Transverse colon (tissue), 4 donors: ENCODE measurements around the gene FXYD2. TPM values are rescaled to one million over a fixed set of nuclear protein-coding genes. Genes with fewer than 3 reads are reported as not detected.

Experiments
- DNase-seq: peaks from one replicate; pipeline ENCODE4 v3.0.0-alpha.2; 2019
- H3K27ac ChIP-seq, 4 donors: fragments of 200-600 bp; sonication (generic); 2 replicates each; pipeline ENCODE4 v1.5.1; 2016 to 2018; ENCODE audit warnings: inconsistent platforms in 4 of 4
- H3K27me3 ChIP-seq: fragments of 200-600 bp; sonication (generic); 2 replicates; pipeline ENCODE4 v1.5.1; 2017; ENCODE audit warnings: inconsistent platforms
- H3K36me3 ChIP-seq, 4 donors: fragments of 200-600 bp; sonication (generic); 2 replicates each; pipeline ENCODE4 v1.5.1; 2017 to 2019; ENCODE audit warnings: inconsistent platforms in 4 of 4
- H3K4me1 ChIP-seq, 4 donors: fragments of 200-600 bp; sonication (generic); 2 replicates each; pipeline ENCODE4 v1.5.1; 2017 to 2020; ENCODE audit warnings: inconsistent platforms in 4 of 4
- H3K4me3 ChIP-seq, 4 donors: fragments of 200-600 bp; sonication (generic); 1 replicate in 1 of 4; 2 replicates in 3 of 4; pipeline versions ENCODE4 v1.5.1 to v1.6.1; 2017 to 2019; ENCODE audit warnings: inconsistent platforms in 4 of 4
- H3K9me3 ChIP-seq, 2 donors: fragments of 200-600 bp; sonication (generic); 2 replicates each; pipeline ENCODE4 v1.5.1; 2017 to 2019; ENCODE audit warnings: inconsistent platforms in 2 of 2
- EP300 ChIP-seq: sonication (generic); formaldehyde crosslinking; IDR thresholded peaks from one replicate; pipeline ENCODE4 v1.6.1; 2017; ENCODE audit warnings: antibody characterized with exemption, low read depth
- POLR2A ChIP-seq: fragments of 450-650 bp; IDR thresholded peaks from one replicate; pipeline ENCODE4 v1.6.1; 2016; ENCODE audit warnings: antibody characterized with exemption, mild to moderate bottlenecking, moderate library complexity
- POLR2AphosphoS5 ChIP-seq, 3 donors: sonication (generic); formaldehyde crosslinking; IDR thresholded peaks; one replicate each; pipeline ENCODE4 v1.6.1; 2016; ENCODE audit warnings: antibody characterized with exemption in 3 of 3
- WGBS, 2 donors: methylation state at CpG; one replicate each; pipeline ENCODE4 v1.1.5; 2018; ENCODE audit warnings: low coverage in 1 of 2; 5-methylcytosine and 5-hydroxymethylcytosine counted together
- in situ Hi-C, 4 donors: fragments of 200-750 bp; cut with MboI; loops; one replicate each; pipeline versions ENCODE4 v1.15.0 to v1.15.1; 2017; ENCODE audit warnings: low sequenced_read_pairs in 3 of 4, low pct_ligation_motif_present in 1 of 4, low pct_unique_long_range_greater_than_20kb in 1 of 4
- intact Hi-C: fragments of 100-400 bp; cut with DNase I; formaldehyde crosslinking; loops from one replicate; pipeline ENCODE4 v1.15.1; 2023; ENCODE audit warnings: low total_unique reads
- total RNA-seq, 4 donors: library from RNA; depleted of rRNA; stranded (reverse); fragments of >200 nt; gene quantifications; one replicate each; pipeline ENCODE4 v1.1.0, GENCODE V29; 2016
- TF ChIP-seq, protein P1 (sequence below), 5 experiments: fragments of 200-600 bp in 3 of 5; fragments of 450-650 bp in 2 of 5; sonication (generic) in 3 of 5; IDR thresholded peaks; 1 replicate in 2 of 5; 2 replicates in 3 of 5; pipeline ENCODE4 v1.5.1; 2016 to 2017; ENCODE audit warnings: antibody characterized with exemption in 5 of 5, inconsistent platforms in 3 of 5, mild to moderate bottlenecking in 2 of 5, moderate library complexity in 1 of 5

The FXYD2 gene
- total RNA-seq, 4 donors from 2014 or later: 0.64 to 1.2 (median 1.1) TPM; not detected in 1

DNA sequence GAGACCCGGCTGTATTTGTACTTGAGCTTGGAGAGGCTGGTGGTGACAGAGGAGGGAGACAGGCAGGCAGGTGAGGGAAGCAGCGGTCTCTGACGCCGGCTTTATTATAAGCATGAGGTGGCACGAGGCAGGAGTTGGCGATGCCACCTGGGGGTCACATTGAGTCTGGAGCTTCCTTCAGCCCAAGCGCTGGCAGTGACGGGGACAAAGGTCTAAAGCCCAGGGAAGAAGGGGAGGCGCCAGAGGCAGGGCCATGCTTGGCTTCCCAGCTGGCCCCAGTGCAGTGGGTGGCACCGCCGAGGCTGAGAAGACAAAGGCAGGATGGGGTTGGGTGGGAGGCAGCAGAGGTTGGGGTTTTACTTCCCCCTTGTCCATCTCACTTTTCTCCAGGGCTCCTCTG, 4.5 kb downstream of the FXYD2 start:
- Histone ChIP-seq H3K9me3 (no peaks in the 10 kb centered on the region), H3K27ac (no peak overlapping the region), H3K27me3 (no peaks in the 10 kb centered on the region), H3K36me3 (no peaks in the 10 kb centered on the region), H3K4me3 (no peak overlapping the region), H3K4me1 (peaks cover 18 to 64% (median 39%) of the 10 kb centered on the region in 4 donors)
- TF ChIP-seq EP300 (no peak), POLR2A (no peak), POLR2AphosphoS5 (IDR thresholded peaks at IDR 0.05) (no peak)
- TF ChIP-seq, protein P1, sequence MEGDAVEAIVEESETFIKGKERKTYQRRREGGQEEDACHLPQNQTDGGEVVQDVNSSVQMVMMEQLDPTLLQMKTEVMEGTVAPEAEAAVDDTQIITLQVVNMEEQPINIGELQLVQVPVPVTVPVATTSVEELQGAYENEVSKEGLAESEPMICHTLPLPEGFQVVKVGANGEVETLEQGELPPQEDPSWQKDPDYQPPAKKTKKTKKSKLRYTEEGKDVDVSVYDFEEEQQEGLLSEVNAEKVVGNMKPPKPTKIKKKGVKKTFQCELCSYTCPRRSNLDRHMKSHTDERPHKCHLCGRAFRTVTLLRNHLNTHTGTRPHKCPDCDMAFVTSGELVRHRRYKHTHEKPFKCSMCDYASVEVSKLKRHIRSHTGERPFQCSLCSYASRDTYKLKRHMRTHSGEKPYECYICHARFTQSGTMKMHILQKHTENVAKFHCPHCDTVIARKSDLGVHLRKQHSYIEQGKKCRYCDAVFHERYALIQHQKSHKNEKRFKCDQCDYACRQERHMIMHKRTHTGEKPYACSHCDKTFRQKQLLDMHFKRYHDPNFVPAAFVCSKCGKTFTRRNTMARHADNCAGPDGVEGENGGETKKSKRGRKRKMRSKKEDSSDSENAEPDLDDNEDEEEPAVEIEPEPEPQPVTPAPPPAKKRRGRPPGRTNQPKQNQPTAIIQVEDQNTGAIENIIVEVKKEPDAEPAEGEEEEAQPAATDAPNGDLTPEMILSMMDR (IDR thresholded peaks at IDR 0.05): no peak
- peak; percentile 48 for DNase-seq
- 55 to 71% methylated on average over 8 to 11 of the region's 11 CpGs for WGBS, 2 donors
- in situ Hi-C loops (loop anchor here in 1 of 4 donors (25.0 kb wide), 2 partner anchors 242 to 383 kb away; no protein-coding TSS in a partner anchor), intact Hi-C loops (no loop called here)

DNA sequence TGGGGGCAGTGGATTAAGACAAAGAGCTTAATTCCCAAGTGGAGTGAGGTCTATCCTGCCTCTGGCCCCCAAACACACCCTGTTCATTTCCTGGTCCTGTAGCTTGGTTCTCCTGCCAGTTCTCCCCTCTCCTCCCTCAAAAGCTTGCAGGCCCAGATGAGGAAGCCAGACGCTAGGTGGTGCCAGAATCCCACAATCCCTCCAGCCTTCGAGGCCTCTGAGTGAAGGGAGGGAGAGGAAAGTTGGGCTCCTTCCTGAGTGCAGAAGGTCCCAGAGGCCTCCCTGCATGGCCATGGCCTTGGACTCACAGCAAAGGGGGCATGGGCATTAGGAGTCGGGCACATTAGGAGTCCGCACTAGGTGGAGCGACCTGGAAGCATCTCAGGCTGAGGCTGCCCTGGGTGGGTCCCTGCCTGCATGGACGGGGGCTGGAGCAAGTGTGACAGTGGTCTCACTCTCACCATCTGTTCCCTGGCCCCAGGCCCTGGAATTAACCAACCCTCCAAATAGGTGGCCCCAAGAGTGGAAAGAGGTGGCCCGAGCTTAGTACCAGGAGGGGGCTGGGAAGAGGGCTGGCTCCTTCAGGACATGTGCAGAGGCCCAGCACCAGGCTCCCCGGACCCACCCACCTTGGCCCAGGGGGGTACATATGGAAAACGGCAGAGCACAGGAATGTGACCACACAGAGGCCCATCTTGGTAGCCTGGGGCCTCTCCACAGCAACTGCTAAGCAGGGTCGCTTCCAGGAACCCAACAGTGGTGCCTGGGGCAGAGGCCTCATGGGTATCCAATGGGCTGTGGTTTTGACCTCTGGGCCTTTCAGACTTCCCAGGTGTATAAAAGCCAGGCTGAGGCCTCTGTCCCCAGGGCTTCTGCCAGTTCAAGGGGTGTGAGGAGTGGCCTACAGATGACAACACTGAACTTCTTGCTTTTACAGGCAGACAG, 5.2 kb downstream of the FXYD2 start:
- WGBS, 2 donors: 72% methylated on average over 10 of the region's 10 CpGs; no CpG with 5 or more reads in 1 of the 2 donors
- Histone ChIP-seq H3K4me3 (no peak overlapping the region), H3K4me1 (peaks cover 23 to 64% (median 46%) of the 10 kb centered on the region in 4 donors), H3K27ac (no peak overlapping the region), H3K36me3 (no peaks in the 10 kb centered on the region), H3K9me3 (no peaks in the 10 kb centered on the region), H3K27me3 (no peaks in the 10 kb centered on the region)
- intact Hi-C loops (loop anchor here (5.0 kb wide), 1 partner anchor 387 kb away; no protein-coding TSS in a partner anchor), in situ Hi-C loops (loop anchor here in 1 of 4 donors (25.0 kb wide), 2 partner anchors 243 to 382 kb away; no protein-coding TSS in a partner anchor)
- no peak for TF ChIP-seq POLR2AphosphoS5 (IDR thresholded peaks at IDR 0.05)
- TF ChIP-seq, protein P1 (IDR thresholded peaks at IDR 0.05): peak; percentile 27 to 68 (median 50)
- DNase-seq: peak; percentile 76

DNA sequence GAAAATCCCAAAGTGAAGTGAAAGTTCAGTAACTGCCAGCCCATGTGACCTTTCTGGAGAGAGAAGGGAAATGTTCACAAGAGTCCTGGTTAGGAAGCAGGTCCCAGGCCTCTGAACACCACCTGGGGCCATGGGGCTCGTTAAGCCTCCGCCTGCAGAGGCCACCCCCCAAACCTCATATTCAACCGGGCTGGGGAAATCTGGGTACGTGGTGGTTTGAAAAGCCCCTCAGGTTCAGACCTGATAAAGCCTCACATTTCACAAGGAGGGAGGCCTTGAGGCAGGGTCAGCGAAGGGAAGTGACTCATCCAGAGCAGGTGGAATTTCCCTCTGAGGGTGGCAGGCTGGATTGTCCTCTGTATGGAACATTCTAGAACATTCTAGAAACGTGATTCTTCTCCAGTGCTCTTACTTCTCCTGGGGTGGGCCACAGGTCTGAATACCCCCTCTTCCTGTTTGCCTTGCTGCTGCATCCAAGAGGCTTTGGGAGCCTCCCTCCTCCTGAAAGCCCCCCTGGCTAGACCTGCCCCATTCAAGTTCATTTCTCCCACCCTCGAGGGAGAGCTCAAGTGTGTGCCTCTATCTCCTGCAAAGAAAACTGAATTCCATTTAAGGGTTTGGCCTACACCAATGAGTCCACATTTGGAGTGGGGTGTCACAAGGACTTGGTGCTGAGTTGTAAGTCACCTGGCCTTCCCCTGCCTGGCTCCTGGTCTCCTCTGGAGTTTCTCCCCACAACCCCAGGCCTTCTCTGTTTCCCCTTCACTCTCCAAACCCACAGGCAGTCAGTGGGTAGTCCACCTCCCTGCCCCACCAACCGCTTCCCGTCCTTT, 6.3 kb downstream of the FXYD2 start:
- Histone ChIP-seq H3K4me1 (peaks cover 25 to 63% (median 49%) of the 10 kb centered on the region in 4 donors), H3K36me3 (no peaks in the 10 kb centered on the region), H3K27me3 (no peaks in the 10 kb centered on the region), H3K27ac (no peak overlapping the region), H3K4me3 (no peak overlapping the region), H3K9me3 (no peaks in the 10 kb centered on the region)
- DNase-seq: no peak
- TF ChIP-seq, protein P1 (IDR thresholded peaks at IDR 0.05): peak in 1 of 5 experiments; percentile 12
- no peak for TF ChIP-seq POLR2AphosphoS5 (IDR thresholded peaks at IDR 0.05)
- WGBS, 2 donors: 61% methylated on average over 9 of the region's 9 CpGs; no CpG with 5 or more reads in 1 of the 2 donors
- intact Hi-C loops: loop anchor here (5.0 kb wide), 1 partner anchor 386 kb away; no protein-coding TSS in a partner anchor
- in situ Hi-C loops: loop anchor here in 1 of 4 donors (25.0 kb wide), 2 partner anchors 244 to 381 kb away; no protein-coding TSS in a partner anchor
